ENCODE results near the gene SLC16A2.
"Not testable (repeated sequence)": the region's sequence is repeated elsewhere in the genome, so short reads cannot be mapped to it uniquely, and the experiment has no call there.

The SLC16A2 gene

GRCh38 chrX:74450803-74451449 is 29.6 kb downstream of the SLC16A2 start:
- H3K27ac ChIP-seq (ENCODE audit: low read length) = no peak overlapping the region
- H3F3A ChIP-seq (ENCODE audit: insufficient read depth, low read length) = no peaks in the 10 kb centered on the region
- no peaks in the 10 kb centered on the region for H4K20me1 ChIP-seq (ENCODE audit: insufficient read depth, low read length)
- no peaks in the 10 kb centered on the region for H3K27me3 ChIP-seq (replicated peaks; ENCODE audit: insufficient read depth, low read length)
- no peaks in the 10 kb centered on the region for H3K79me2 ChIP-seq (ENCODE audit: low read length)
- no peaks in the 10 kb centered on the region for H3K36me3 ChIP-seq (replicated peaks; ENCODE audit: insufficient read depth, low read length)
- H3K4me2 ChIP-seq (ENCODE audit: low read depth, low read length) = no peak overlapping the region
- TF ChIP-seq EZH2phosphoT487 (IDR thresholded peaks at IDR 0.05; ENCODE audit: low read length) (no peak), CTCF (IDR thresholded peaks at IDR 0.05; ENCODE audit: low read length) (no peak), EZH2 (optimal IDR thresholded peaks at IDR 0.05; ENCODE audit: low read depth, low read length) (no peak)
- no peaks in the 10 kb centered on the region for H3K9me2 ChIP-seq (replicated peaks; ENCODE audit: insufficient read depth, low read length)
- no peaks in the 10 kb centered on the region for H3K4me1 ChIP-seq (ENCODE audit: low read length)
- no peak for DNase-seq
- no peak overlapping the region for H3K4me3 ChIP-seq (ENCODE audit: low read length)
- H3K9ac ChIP-seq (ENCODE audit: low read length) = no peak overlapping the region
- H3K9me3 ChIP-seq (replicated peaks; ENCODE audit: insufficient read depth, low read length) = no peaks in the 10 kb centered on the region
- no peak overlapping the region for H2AFZ ChIP-seq (ENCODE audit: low read length)

- Histone ChIP-seq H3K27me3 (replicated peaks; ENCODE audit: insufficient read depth, low read length) (no peaks in the 10 kb centered on the region), H3K27ac (ENCODE audit: low read length) (no peak overlapping the region)
Measured at GRCh38 chrX:74451450-74452198, 30.3 kb downstream of the SLC16A2 start.

GRCh38 chrX:74452199-74452481 is 30.8 kb downstream of the SLC16A2 start:
- no peaks in the 10 kb centered on the region for H3K9me2 ChIP-seq (replicated peaks; ENCODE audit: insufficient read depth, low read length)
- H3K79me2 ChIP-seq (ENCODE audit: low read length) = no peaks in the 10 kb centered on the region
- no peak overlapping the region for H3K9ac ChIP-seq (ENCODE audit: low read length)
- no peaks in the 10 kb centered on the region for H3K4me1 ChIP-seq (ENCODE audit: low read length)
- H3K27ac ChIP-seq (ENCODE audit: low read length) = no peak overlapping the region
- H4K20me1 ChIP-seq (ENCODE audit: insufficient read depth, low read length) = no peaks in the 10 kb centered on the region
- H3F3A ChIP-seq (ENCODE audit: insufficient read depth, low read length) = no peaks in the 10 kb centered on the region
- no peak overlapping the region for H3K4me3 ChIP-seq (ENCODE audit: low read length)
- DNase-seq = no peak
- no peak overlapping the region for H3K4me2 ChIP-seq (ENCODE audit: low read depth, low read length)
- no peaks in the 10 kb centered on the region for H3K9me3 ChIP-seq (replicated peaks; ENCODE audit: insufficient read depth, low read length)
- TF ChIP-seq EZH2 (optimal IDR thresholded peaks at IDR 0.05; ENCODE audit: low read depth, low read length) = no peak
- H3K36me3 ChIP-seq (replicated peaks; ENCODE audit: insufficient read depth, low read length) = no peaks in the 10 kb centered on the region
- H3K27me3 ChIP-seq (replicated peaks; ENCODE audit: insufficient read depth, low read length) = no peaks in the 10 kb centered on the region
- H2AFZ ChIP-seq (ENCODE audit: low read length) = no peak overlapping the region

More at GRCh38 chrX:74451450-74452198, 30.3 kb downstream of the SLC16A2 start:
- Histone ChIP-seq H3K9ac (ENCODE audit: low read length) (no peak overlapping the region), H3K79me2 (ENCODE audit: low read length) (no peaks in the 10 kb centered on the region), H3K9me2 (replicated peaks; ENCODE audit: insufficient read depth, low read length) (no peaks in the 10 kb centered on the region), H3K4me1 (ENCODE audit: low read length) (no peaks in the 10 kb centered on the region), H3F3A (ENCODE audit: insufficient read depth, low read length) (no peaks in the 10 kb centered on the region), H2AFZ (ENCODE audit: low read length) (no peak overlapping the region), H3K4me3 (ENCODE audit: low read length) (no peak overlapping the region), H3K36me3 (replicated peaks; ENCODE audit: insufficient read depth, low read length) (no peaks in the 10 kb centered on the region), H3K9me3 (replicated peaks; ENCODE audit: insufficient read depth, low read length) (no peaks in the 10 kb centered on the region), H4K20me1 (ENCODE audit: insufficient read depth, low read length) (no peaks in the 10 kb centered on the region), H3K4me2 (ENCODE audit: low read depth, low read length) (no peak overlapping the region)
- DNase-seq = no peak
- no peak for TF ChIP-seq CTCF (IDR thresholded peaks at IDR 0.05; ENCODE audit: low read length)
- no peak for TF ChIP-seq EZH2phosphoT487 (IDR thresholded peaks at IDR 0.05; ENCODE audit: low read length)
- TF ChIP-seq EZH2 (optimal IDR thresholded peaks at IDR 0.05; ENCODE audit: low read depth, low read length) = no peak

GRCh38 chrX:74453178-74453577 is 31.9 kb downstream of the SLC16A2 start:
- no peaks in the 10 kb centered on the region for H3F3A ChIP-seq (ENCODE audit: insufficient read depth, low read length)
- no peaks in the 10 kb centered on the region for H3K79me2 ChIP-seq (ENCODE audit: low read length)
- H3K4me2 ChIP-seq (ENCODE audit: low read depth, low read length) = no peak overlapping the region
- no peaks in the 10 kb centered on the region for H3K36me3 ChIP-seq (replicated peaks; ENCODE audit: insufficient read depth, low read length)
- H3K27me3 ChIP-seq (replicated peaks; ENCODE audit: insufficient read depth, low read length) = no peaks in the 10 kb centered on the region
- DNase-seq = no peak
- no peak overlapping the region for H3K9ac ChIP-seq (ENCODE audit: low read length)
- no peaks in the 10 kb centered on the region for H3K9me2 ChIP-seq (replicated peaks; ENCODE audit: insufficient read depth, low read length)
- H4K20me1 ChIP-seq (ENCODE audit: insufficient read depth, low read length) = no peaks in the 10 kb centered on the region
- no peak overlapping the region for H3K4me3 ChIP-seq (ENCODE audit: low read length)
- no peak for TF ChIP-seq CTCF (IDR thresholded peaks at IDR 0.05; ENCODE audit: low read length)
- TF ChIP-seq EZH2phosphoT487 (IDR thresholded peaks at IDR 0.05; ENCODE audit: low read length) = no peak
- no peak for TF ChIP-seq EZH2 (optimal IDR thresholded peaks at IDR 0.05; ENCODE audit: low read depth, low read length)
- no peaks in the 10 kb centered on the region for H3K4me1 ChIP-seq (ENCODE audit: low read length)
- H3K27ac ChIP-seq (ENCODE audit: low read length) = no peak overlapping the region
- H2AFZ ChIP-seq (ENCODE audit: low read length) = no peak overlapping the region
- no peaks in the 10 kb centered on the region for H3K9me3 ChIP-seq (replicated peaks; ENCODE audit: insufficient read depth, low read length)

- not testable (repeated sequence) for H3K79me2 ChIP-seq (ENCODE audit: low read length); H3K9ac ChIP-seq (ENCODE audit: low read length); H3K9me2 ChIP-seq (replicated peaks; ENCODE audit: insufficient read depth, low read length); H2AFZ ChIP-seq (ENCODE audit: low read length); H3K27ac ChIP-seq (ENCODE audit: low read length); DNase-seq; H3F3A ChIP-seq (ENCODE audit: insufficient read depth, low read length); H3K4me2 ChIP-seq (ENCODE audit: low read depth, low read length); H3K4me1 ChIP-seq (ENCODE audit: low read length); H3K9me3 ChIP-seq (replicated peaks; ENCODE audit: insufficient read depth, low read length); H3K36me3 ChIP-seq (replicated peaks; ENCODE audit: insufficient read depth, low read length); H3K4me3 ChIP-seq (ENCODE audit: low read length); H3K27me3 ChIP-seq (replicated peaks; ENCODE audit: insufficient read depth, low read length); H4K20me1 ChIP-seq (ENCODE audit: insufficient read depth, low read length)
Measured at GRCh38 chrX:74454233-74454632, 32.9 kb downstream of the SLC16A2 start.

Data from MM.1S (cell line).